Endothelial cell of umbilical vein (primary cell): ENCODE results near the gene CH25H. TPM values are rescaled to one million over a fixed set of nuclear protein-coding genes. Genes with fewer than 3 reads are reported as not detected.

Experiments used
- BruUV-seq: library from RNA; stranded (reverse); fragments of 400-500 nt; replicated peaks from 2 replicates; lab custom pipeline; 2021; lab: Mats Ljungman, UMichigan
- CTCF ChIA-PET: fragments of 300-600, 350-600 bp; sonication (Branson Sonifier 250); formaldehyde crosslinking; loops from one replicate; lab custom pipeline; 2021; ENCODE audit warnings: antibody characterized with exemption, inconsistent platforms; lab: Charles Lee
- POLR2A ChIA-PET: fragments of 300-600, 350-600 bp; sonication (Branson Sonifier 250); formaldehyde crosslinking; loops from one replicate; lab custom pipeline; 2021; ENCODE audit warnings: antibody characterized with exemption, inconsistent platforms; lab: Charles Lee
- DNase-seq: peaks from one replicate; pipeline ENCODE4 v3.0.0-alpha.2; 2011; ENCODE audit warnings: low read depth, low spot score
- FAIRE-seq: peaks from 2 replicates; lab custom pipeline; 2011; peaks lifted over from hg19 to GRCh38; lab: Jason Lieb, UNC
- H2AFZ ChIP-seq: 2 replicates; pipeline ENCODE4 v1.6.0; 2012; ENCODE audit warnings: low read depth, low read length, control low read depth, inconsistent platforms
- H3K27ac ChIP-seq: 2 replicates; pipeline ENCODE4 v1.5.1; 2011; ENCODE audit warnings: low read depth, mild to moderate bottlenecking, control low read depth, low read length, moderate library complexity; ENCODE audit not compliant: insufficient read depth
- H3K27me3 ChIP-seq, 2 experiments: 2 replicates each; pipeline versions ENCODE4 v1.6.0 to v1.6.1; 2011; ENCODE audit warnings: low read length in 2 of 2, mixed read lengths in 1 of 2; ENCODE audit not compliant: control insufficient read depth in 2 of 2, insufficient read depth in 2 of 2
- H3K36me3 ChIP-seq, 2 experiments: 2 replicates in 1 of 2; 3 replicates in 1 of 2; pipeline ENCODE4 v1.5.1; 2011; ENCODE audit warnings: low read length in 2 of 2, mild to moderate bottlenecking in 1 of 2, moderate library complexity in 1 of 2; ENCODE audit not compliant: control insufficient read depth in 2 of 2, insufficient read depth in 2 of 2; ENCODE audit errors: extremely low read depth in 1 of 2
- H3K4me1 ChIP-seq: 3 replicates; pipeline ENCODE4 v1.5.1; 2011; ENCODE audit warnings: mild to moderate bottlenecking, low read length; ENCODE audit not compliant: control insufficient read depth, insufficient read depth; ENCODE audit errors: extremely low read depth
- H3K4me2 ChIP-seq: 2 replicates; pipeline ENCODE4 v1.6.1; 2011; ENCODE audit warnings: low read length, control low read depth, mixed read lengths; ENCODE audit not compliant: insufficient read depth
- H3K4me3 ChIP-seq, 3 experiments: fragments of 200-600 bp in 1 of 3; sonication (generic), shearing (Covaris generic) in 1 of 3; replicated peaks in 1 of 3; 2 replicates each; pipeline ENCODE4 v1.5.1; 2011 to 2016; ENCODE audit warnings: control low read depth in 3 of 3, low read length in 3 of 3, mild to moderate bottlenecking in 2 of 3, inconsistent platforms in 1 of 3, low read depth in 1 of 3, moderate library complexity in 1 of 3; ENCODE audit not compliant: insufficient read depth in 1 of 3
- H3K79me2 ChIP-seq: 2 replicates; pipeline ENCODE4 v1.6.0; 2012; ENCODE audit warnings: low read length, inconsistent platforms; ENCODE audit not compliant: control insufficient read depth, insufficient read depth
- H3K9ac ChIP-seq: replicated peaks from 2 replicates; pipeline ENCODE3; 2011; ENCODE audit warnings: low read length, control low read depth; ENCODE audit not compliant: insufficient read depth; ENCODE audit errors: extremely low read depth
- H3K9me1 ChIP-seq: replicated peaks from 3 replicates; pipeline ENCODE4 v1.6.0; 2011; ENCODE audit warnings: mild to moderate bottlenecking, low read length; ENCODE audit not compliant: control insufficient read depth, insufficient read depth; ENCODE audit errors: extremely low read depth
- H3K9me3 ChIP-seq: replicated peaks from 2 replicates; pipeline ENCODE4 v1.5.1; 2012; ENCODE audit warnings: low read length, inconsistent platforms; ENCODE audit not compliant: control insufficient read depth, insufficient read depth
- H4K20me1 ChIP-seq: replicated peaks from 2 replicates; pipeline ENCODE3; 2011; ENCODE audit warnings: mild to moderate bottlenecking, low read length; ENCODE audit not compliant: control insufficient read depth, insufficient read depth; ENCODE audit errors: extremely low read depth
- EZH2 ChIP-seq: IDR thresholded peaks from 2 replicates; pipeline ENCODE4 v1.6.1; 2012; ENCODE audit warnings: borderline replicate concordance, low read depth, mild to moderate bottlenecking, moderate library complexity, low read length, inconsistent platforms; ENCODE audit not compliant: severe bottlenecking
- FOS ChIP-seq: IDR thresholded peaks from 2 replicates; pipeline ENCODE4 v1.6.1; 2011; ENCODE audit warnings: mild to moderate bottlenecking, low read length, moderate library complexity, borderline replicate concordance; ENCODE audit not compliant: insufficient read depth
- GATA2 ChIP-seq: IDR thresholded peaks from 2 replicates; pipeline ENCODE4 v1.7.0; 2011; ENCODE audit warnings: low read depth, mild to moderate bottlenecking, moderate library complexity, mixed read lengths, low read length; ENCODE audit not compliant: insufficient read length, insufficient read depth
- JUN ChIP-seq: IDR thresholded peaks from 2 replicates; pipeline ENCODE4 v1.6.1; 2011; ENCODE audit warnings: borderline replicate concordance, low read depth; ENCODE audit not compliant: insufficient read length, insufficient read depth
- MYC ChIP-seq: IDR thresholded peaks from one replicate; pipeline ENCODE4 v1.6.1; 2011; ENCODE audit warnings: mild to moderate bottlenecking, low read depth, low read length
- POLR2A ChIP-seq: IDR thresholded peaks from 2 replicates; pipeline ENCODE4 v1.6.1; 2012; ENCODE audit warnings: low read depth, mild to moderate bottlenecking, control low read depth, low read length
- POLR2AphosphoS5 ChIP-seq: IDR thresholded peaks from 2 replicates; pipeline ENCODE4 v1.6.1; 2012; ENCODE audit warnings: low read depth, mild to moderate bottlenecking, control low read depth, low read length, moderate library complexity; ENCODE audit not compliant: insufficient read depth
- dilution Hi-C: fragments of 300-500 bp; cut with MboI; formaldehyde crosslinking; loops from one replicate; pipeline ENCODE4 v1.15.0; 2019; ENCODE audit warnings: low sequenced_read_pairs; ENCODE audit not compliant: extremely low pct_ligation_motif_present
- intact Hi-C: fragments of 100-400 bp; cut with micrococcal nuclease; formaldehyde crosslinking; loops from one replicate; pipeline ENCODE4 v1.10.0; 2022
- polyA plus RNA-seq, 4 experiments: library from polyadenylated mRNA; depleted of rRNA in 3 of 4; stranded (reverse) in 3 of 4; unstranded in 1 of 4; fragments of >200 nt; gene quantifications; 2 replicates each; pipeline versions ENCODE4 v1.2.1 to v1.2.3, GENCODE V29; 2011 to 2012; ENCODE audit warnings: missing spikeins in 1 of 4
- total RNA-seq: library from RNA; stranded (reverse); gene quantifications from 2 replicates; pipeline ENCODE4 v1.2.3, GENCODE V29; 2021
- TF ChIP-seq, protein P1 (sequence below): IDR thresholded peaks from 2 replicates; pipeline ENCODE4 v1.6.1; 2011; ENCODE audit not compliant: insufficient read depth, insufficient read length
- TF ChIP-seq, protein P2 (sequence below), 2 donors: IDR thresholded peaks; 1 replicate in 1 of 2; 2 replicates in 1 of 2; pipeline ENCODE4 v1.5.1; 2011; ENCODE audit warnings: low read length in 2 of 2, mild to moderate bottlenecking in 2 of 2, moderate library complexity in 2 of 2, control low read depth in 1 of 2, inconsistent platforms in 1 of 2, low read depth in 1 of 2; ENCODE audit not compliant: insufficient read depth in 1 of 2; ENCODE audit errors: extremely low read depth in 1 of 2

CH25H gene
- total and polyA plus RNA-seq, 2 donors (not counting 3 experiments of a cell fraction or from before 2014, with no cell fraction given) = 0.30 TPM; not detected in 1

DNA sequence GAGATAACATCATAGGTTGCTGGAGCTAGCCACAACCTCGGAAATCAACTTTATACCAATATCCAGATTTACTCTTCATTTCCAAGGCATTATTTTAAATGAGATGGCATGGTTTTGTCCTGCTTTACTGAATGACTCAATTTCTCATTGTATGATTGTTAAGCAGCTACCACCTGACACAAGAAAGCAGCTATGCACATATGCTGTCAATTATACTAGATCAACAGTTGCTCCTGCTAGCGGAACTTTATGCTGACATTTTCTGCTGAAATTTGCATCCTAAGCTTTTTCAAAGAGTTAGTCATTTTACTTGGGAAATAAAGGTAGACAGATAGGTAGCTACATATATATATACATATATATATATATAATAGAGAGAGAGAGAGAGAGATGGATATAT is 8.9 kb upstream of the CH25H start:
- Histone ChIP-seq H3K36me3 (no peaks in the 10 kb centered on the region), H3K9me1 (no peaks in the 10 kb centered on the region), H3K4me3 (no peak overlapping the region), H3K27me3 (no peaks in the 10 kb centered on the region), H3K9ac (no peak overlapping the region), H3K79me2 (no peaks in the 10 kb centered on the region), H4K20me1 (no peaks in the 10 kb centered on the region), H3K9me3 (no peaks in the 10 kb centered on the region), H3K4me2 (no peak overlapping the region), H2AFZ (no peak overlapping the region), H3K27ac (no peak overlapping the region), H3K4me1 (peaks cover 12% of the 10 kb centered on the region)
- no peak for TF ChIP-seq POLR2AphosphoS5
- TF ChIP-seq GATA2 = no peak
- no peak for TF ChIP-seq POLR2A
- TF ChIP-seq, protein P1, sequence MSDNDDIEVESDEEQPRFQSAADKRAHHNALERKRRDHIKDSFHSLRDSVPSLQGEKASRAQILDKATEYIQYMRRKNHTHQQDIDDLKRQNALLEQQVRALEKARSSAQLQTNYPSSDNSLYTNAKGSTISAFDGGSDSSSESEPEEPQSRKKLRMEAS = no peak
- no peak for TF ChIP-seq EZH2
- TF ChIP-seq, protein P2, sequence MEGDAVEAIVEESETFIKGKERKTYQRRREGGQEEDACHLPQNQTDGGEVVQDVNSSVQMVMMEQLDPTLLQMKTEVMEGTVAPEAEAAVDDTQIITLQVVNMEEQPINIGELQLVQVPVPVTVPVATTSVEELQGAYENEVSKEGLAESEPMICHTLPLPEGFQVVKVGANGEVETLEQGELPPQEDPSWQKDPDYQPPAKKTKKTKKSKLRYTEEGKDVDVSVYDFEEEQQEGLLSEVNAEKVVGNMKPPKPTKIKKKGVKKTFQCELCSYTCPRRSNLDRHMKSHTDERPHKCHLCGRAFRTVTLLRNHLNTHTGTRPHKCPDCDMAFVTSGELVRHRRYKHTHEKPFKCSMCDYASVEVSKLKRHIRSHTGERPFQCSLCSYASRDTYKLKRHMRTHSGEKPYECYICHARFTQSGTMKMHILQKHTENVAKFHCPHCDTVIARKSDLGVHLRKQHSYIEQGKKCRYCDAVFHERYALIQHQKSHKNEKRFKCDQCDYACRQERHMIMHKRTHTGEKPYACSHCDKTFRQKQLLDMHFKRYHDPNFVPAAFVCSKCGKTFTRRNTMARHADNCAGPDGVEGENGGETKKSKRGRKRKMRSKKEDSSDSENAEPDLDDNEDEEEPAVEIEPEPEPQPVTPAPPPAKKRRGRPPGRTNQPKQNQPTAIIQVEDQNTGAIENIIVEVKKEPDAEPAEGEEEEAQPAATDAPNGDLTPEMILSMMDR (IDR thresholded peaks at IDR 0.05; ENCODE audit: extremely low read depth in 1 of 2, insufficient read depth in 1 of 2, low read depth in 1 of 2, low read length in 2 of 2) = no peak
- no peak for TF ChIP-seq MYC
- TF ChIP-seq JUN = no peak
- no peak for TF ChIP-seq FOS
- dilution Hi-C loops = loop anchor here (25.0 kb wide), 1 partner anchor 229 kb away; the partner anchor contains the start of gene FAS
- FAIRE-seq (no peak), DNase-seq (no peak)
- intact Hi-C loops = loop anchor here (5.0 kb wide), 1 partner anchor 334 kb away; the partner anchor contains the start of gene STAMBPL1
- ChIA-PET CTCF (interaction anchor here (0.7 to 4.2 kb wide), 10 partner anchors 8 to 651 kb away, joined by 3 to 74 read pairs (median 8); partner anchors contain the start of genes CH25H and FAS), POLR2A (no interaction called here)
- BruUV-seq = no TSS peak
